Loucy (cell line): ENCODE measurements around the gene SPEM2.

Experiments used
- H2AFZ ChIP-seq: fragments of 200-600 bp; sonication (generic); 2 replicates; pipeline ENCODE4 v1.6.0; 2016; ENCODE audit warnings: antibody characterized with exemption, mild to moderate bottlenecking, low read length, moderate library complexity
- H3F3A ChIP-seq: fragments of 200-600 bp; 2 replicates; pipeline ENCODE4 v1.6.0; 2016; ENCODE audit warnings: antibody characterized with exemption, low read depth, mild to moderate bottlenecking
- H3K27me3 ChIP-seq: fragments of 200-600 bp; sonication (generic); 2 replicates; pipeline ENCODE4 v1.6.1; 2014; ENCODE audit warnings: low read length, mild to moderate bottlenecking; ENCODE audit not compliant: insufficient read depth, poor library complexity, severe bottlenecking
- H3K36me3 ChIP-seq: fragments of 200-600 bp; sonication (generic); 2 replicates; pipeline ENCODE4 v1.6.1; 2016; ENCODE audit warnings: low read length; ENCODE audit not compliant: insufficient read depth
- H3K4me1 ChIP-seq: fragments of 200-600 bp; sonication (generic); 2 replicates; pipeline ENCODE4 v1.5.1; 2014; ENCODE audit warnings: low read length, mild to moderate bottlenecking; ENCODE audit not compliant: insufficient read depth, poor library complexity, severe bottlenecking
- H3K4me2 ChIP-seq: fragments of 200-600 bp; sonication (generic); 2 replicates; pipeline ENCODE4 v1.6.0; 2014; ENCODE audit warnings: antibody characterized with exemption, low read length, low read depth, mild to moderate bottlenecking; ENCODE audit not compliant: poor library complexity, severe bottlenecking
- H3K4me3 ChIP-seq: fragments of 200-600 bp; sonication (generic); 2 replicates; pipeline ENCODE4 v1.5.1; 2014; ENCODE audit warnings: low read length, mild to moderate bottlenecking, mixed read lengths; ENCODE audit not compliant: poor library complexity, severe bottlenecking
- H3K79me2 ChIP-seq: fragments of 200-600 bp; sonication (generic); 2 replicates; pipeline ENCODE4 v1.6.1; 2014; ENCODE audit warnings: low read length; ENCODE audit not compliant: insufficient read depth
- H3K9ac ChIP-seq: fragments of 200-600 bp; sonication (generic); 2 replicates; pipeline ENCODE4 v1.6.0; 2014; ENCODE audit warnings: mild to moderate bottlenecking, low read depth, low read length, moderate library complexity; ENCODE audit not compliant: poor library complexity, severe bottlenecking
- H3K9me2 ChIP-seq: fragments of 200-600 bp; sonication (generic); replicated peaks from 2 replicates; pipeline ENCODE4 v1.6.1; 2016; ENCODE audit warnings: low read depth, low read length, mixed read lengths
- H3K9me3 ChIP-seq: fragments of 200-600 bp; sonication (generic); 2 replicates; pipeline ENCODE4 v1.6.1; 2014; ENCODE audit warnings: mild to moderate bottlenecking, antibody characterized with exemption, low read length, low read depth; ENCODE audit not compliant: insufficient read depth
- H4K20me1 ChIP-seq: fragments of 200-600 bp; sonication (generic); 2 replicates; pipeline ENCODE4 v1.6.0; 2014; ENCODE audit warnings: antibody characterized with exemption, low read length, mild to moderate bottlenecking; ENCODE audit not compliant: insufficient read depth, poor library complexity, severe bottlenecking
- CTCF ChIP-seq: fragments of 200-600 bp; sonication (generic); conservative IDR thresholded peaks from 2 replicates; pipeline ENCODE4 v1.5.1; 2014; ENCODE audit warnings: mild to moderate bottlenecking, antibody characterized with exemption, low read length
- EZH2phosphoT487 ChIP-seq: fragments of 200-600 bp; IDR thresholded peaks from 2 replicates; pipeline ENCODE4 v1.6.1; 2018; ENCODE audit warnings: antibody characterized with exemption, mild to moderate bottlenecking, moderate library complexity, borderline replicate concordance

Gene SPEM2

GRCh38 chr17:7466318-7466638, 40.9 kb downstream of the SPEM2 start:
- no peak for TF ChIP-seq EZH2phosphoT487
- no peak for TF ChIP-seq CTCF
- Histone ChIP-seq H3K36me3 (peaks cover 13% of the 10 kb centered on the region; the same call in 1 of the 2 replicates), H3K4me3 (no peak overlapping the region), H3K9me3 (no peaks in the 10 kb centered on the region), H3K27me3 (no peaks in the 10 kb centered on the region), H3K4me1 (peaks cover 9% of the 10 kb centered on the region), H3F3A (no peaks in the 10 kb centered on the region), H3K9me2 (no peaks in the 10 kb centered on the region), H3K9ac (no peak overlapping the region), H3K4me2 (no peak overlapping the region), H3K79me2 (peaks cover 10% of the 10 kb centered on the region; the same call in 1 of the 2 replicates), H4K20me1 (peaks cover 3% of the 10 kb centered on the region), H2AFZ (no peak overlapping the region)

GRCh38 chr17:7466639-7467341, 41.4 kb downstream of the SPEM2 start:
- TF ChIP-seq EZH2phosphoT487 = no peak
- TF ChIP-seq CTCF = no peak

GRCh38 chr17:7467498-7467897, 42.1 kb downstream of the SPEM2 start:
- H3K4me3 ChIP-seq = no peak overlapping the region
- peaks cover 13% of the 10 kb centered on the region; the same call in 1 of the 2 replicates for H3K36me3 ChIP-seq
- no peaks in the 10 kb centered on the region for H3K9me2 ChIP-seq
- H2AFZ ChIP-seq = no peak overlapping the region
- H3K4me1 ChIP-seq = peaks cover 16% of the 10 kb centered on the region
- H3K9ac ChIP-seq = no peak overlapping the region
- no peak for TF ChIP-seq EZH2phosphoT487
- no peak for TF ChIP-seq CTCF
- H4K20me1 ChIP-seq = peaks cover 3% of the 10 kb centered on the region
- no peaks in the 10 kb centered on the region for H3K9me3 ChIP-seq
- no peak overlapping the region for H3K4me2 ChIP-seq
- H3K79me2 ChIP-seq = peaks cover 18% of the 10 kb centered on the region; the same call in 1 of the 2 replicates
- no peaks in the 10 kb centered on the region for H3K27me3 ChIP-seq
- H3F3A ChIP-seq = no peaks in the 10 kb centered on the region

More at GRCh38 chr17:7466639-7467341, 41.4 kb downstream of the SPEM2 start:
- peaks cover 13% of the 10 kb centered on the region; the same call in 1 of the 2 replicates for H3K79me2 ChIP-seq
- no peak overlapping the region for H3K4me2 ChIP-seq
- no peaks in the 10 kb centered on the region for H3K27me3 ChIP-seq
- no peaks in the 10 kb centered on the region for H3K9me2 ChIP-seq
- H3K9ac ChIP-seq = no peak overlapping the region
- H3K36me3 ChIP-seq = peaks cover 13% of the 10 kb centered on the region; the same call in 1 of the 2 replicates
- no peak overlapping the region for H2AFZ ChIP-seq
- H3K4me1 ChIP-seq = peaks cover 13% of the 10 kb centered on the region
- H3K9me3 ChIP-seq = no peaks in the 10 kb centered on the region
- no peak overlapping the region for H3K4me3 ChIP-seq
- H4K20me1 ChIP-seq = peaks cover 3% of the 10 kb centered on the region
- H3F3A ChIP-seq = no peaks in the 10 kb centered on the region
